Measurements from ENCODE around the gene MTHFS.
A peak's percentile ranks its signal among the peaks of the same experiment; 100 is the strongest.
"Not testable (repeated sequence)": the region's sequence is repeated elsewhere in the genome, so short reads cannot be mapped to it uniquely, and the experiment has no call there.

Gene MTHFS

DNA sequence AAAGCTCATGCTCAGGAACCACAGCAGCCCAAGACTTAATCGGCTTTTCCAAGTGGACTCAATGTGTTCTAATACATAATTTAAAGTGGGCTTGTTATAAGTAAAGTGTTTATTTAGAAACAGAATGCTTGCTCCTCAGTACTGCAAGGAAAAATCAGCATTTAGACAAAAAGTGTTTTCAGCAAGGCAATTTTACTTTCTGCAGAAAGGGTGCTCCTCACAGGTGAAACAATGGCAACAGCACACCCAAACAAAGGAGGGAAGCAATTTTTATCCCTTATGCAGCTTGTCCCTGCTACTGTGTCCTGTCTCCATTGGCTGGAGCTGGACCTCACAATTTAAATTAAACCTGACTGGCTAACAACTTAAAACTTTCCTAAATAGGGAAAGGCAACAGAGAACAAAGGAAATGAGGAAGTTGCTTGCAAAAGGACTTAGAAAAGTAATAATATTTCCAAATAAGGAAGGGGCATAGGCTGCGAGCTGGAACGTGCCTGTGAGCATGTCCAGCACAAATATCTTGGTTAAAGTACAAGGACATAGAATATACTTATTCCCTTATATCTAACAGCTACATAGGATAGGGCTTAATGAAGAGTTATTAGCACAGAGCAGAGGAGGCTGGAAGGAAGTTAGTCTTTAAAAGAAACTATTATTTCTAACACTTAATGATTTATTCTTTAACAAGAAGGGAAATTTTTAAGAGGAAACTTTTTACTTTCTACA lies 19.1 kb upstream of the MTHFS start:
- DNase-seq: peak in 1 of 6 experiments; percentile 5

DNA sequence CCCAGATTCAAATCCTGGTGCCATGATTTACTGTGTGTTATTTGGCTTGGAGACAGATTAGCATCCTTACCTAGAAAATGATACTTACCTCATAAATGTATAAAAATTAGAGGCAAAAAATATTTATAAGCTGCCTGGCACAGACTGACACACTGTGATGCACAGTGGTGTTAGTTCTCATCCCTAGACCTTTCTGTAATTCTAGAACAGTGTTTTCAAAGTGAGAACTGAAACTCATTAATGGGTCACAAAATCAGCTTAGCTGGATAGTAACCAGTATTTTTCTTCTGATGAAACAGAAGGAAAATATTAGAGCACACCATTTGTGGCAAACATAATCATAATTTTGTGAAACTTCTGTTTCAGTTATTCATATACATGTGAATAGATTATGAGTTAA lies 17.9 kb upstream of the MTHFS start:
- DNase-seq: no peak

DNA sequence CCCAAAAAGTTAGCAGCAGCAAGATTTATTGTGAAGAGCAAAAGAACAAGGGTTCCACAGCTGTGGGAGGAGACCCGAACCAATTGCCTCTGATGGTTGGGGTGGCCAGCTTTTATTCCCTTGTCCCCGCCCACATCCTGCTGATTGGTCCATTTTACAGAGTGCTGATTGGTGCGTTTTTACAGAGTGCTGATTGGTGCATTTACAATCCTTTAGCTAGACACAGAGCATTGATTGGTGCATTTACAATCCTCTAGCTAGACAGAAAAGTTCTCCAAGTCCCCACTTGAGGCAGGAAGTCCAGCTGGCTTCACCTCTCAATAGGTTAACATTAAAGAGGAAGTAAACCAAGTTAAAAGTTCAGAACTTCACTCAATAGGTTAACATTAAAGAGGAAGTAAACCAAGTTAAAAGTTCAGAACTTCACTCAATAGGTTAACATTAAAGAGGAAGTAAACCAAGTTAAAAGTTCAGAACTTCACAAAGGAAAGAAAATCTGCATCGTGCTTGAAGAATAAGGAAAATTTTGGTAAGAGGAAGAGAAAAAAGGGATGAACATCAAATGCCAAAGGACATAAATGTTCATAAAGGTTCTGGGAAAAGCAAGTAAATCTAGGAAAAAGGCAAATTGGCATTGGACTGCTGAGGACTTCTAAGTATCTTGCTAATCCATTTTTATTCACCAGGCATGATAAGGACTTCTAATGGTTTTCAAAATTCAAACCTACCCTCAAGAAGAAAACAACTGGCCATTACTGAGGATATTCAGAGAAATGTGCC lies 12.9 kb upstream of the MTHFS start:
- not testable (repeated sequence) for DNase-seq

DNA sequence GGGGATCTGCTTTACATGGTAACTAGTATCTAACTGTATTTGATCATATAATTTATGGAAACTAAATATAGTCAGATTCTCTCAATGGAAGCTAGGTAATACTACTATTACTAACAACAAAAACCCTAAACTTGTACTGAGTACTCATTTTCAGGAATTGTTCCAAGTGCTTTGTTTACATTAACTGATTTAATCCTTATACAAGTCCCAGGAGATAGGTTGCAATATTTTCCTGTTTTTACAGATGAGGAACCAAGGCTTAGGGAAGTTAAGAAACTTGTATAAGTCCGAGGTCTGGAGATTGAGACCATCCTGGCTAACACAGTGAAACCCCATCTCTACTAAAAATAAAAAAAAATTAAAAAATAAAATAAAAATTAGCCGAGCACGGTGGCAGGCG lies 7.5 kb upstream of the MTHFS start:
- no peak for DNase-seq

DNA sequence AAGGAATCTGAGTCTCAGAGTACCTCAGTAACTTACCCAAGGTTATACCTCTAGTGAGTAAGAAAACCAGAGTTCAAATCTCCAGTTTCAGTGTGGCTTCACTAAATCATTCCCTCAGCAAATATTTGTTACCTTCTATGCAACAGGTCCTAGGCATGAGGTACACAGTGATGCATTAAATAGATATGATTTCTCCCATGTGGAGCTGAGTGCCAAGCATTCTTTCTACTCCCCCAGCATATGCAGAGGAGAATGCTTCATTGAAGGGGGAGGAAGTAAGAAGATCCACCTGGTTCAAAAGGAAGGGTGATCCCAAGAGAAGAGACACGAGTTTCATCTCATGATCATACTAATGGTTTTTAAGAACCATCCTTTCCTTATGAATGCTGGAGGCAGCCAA lies 6.8 kb upstream of the MTHFS start:
- no peak for DNase-seq

DNA sequence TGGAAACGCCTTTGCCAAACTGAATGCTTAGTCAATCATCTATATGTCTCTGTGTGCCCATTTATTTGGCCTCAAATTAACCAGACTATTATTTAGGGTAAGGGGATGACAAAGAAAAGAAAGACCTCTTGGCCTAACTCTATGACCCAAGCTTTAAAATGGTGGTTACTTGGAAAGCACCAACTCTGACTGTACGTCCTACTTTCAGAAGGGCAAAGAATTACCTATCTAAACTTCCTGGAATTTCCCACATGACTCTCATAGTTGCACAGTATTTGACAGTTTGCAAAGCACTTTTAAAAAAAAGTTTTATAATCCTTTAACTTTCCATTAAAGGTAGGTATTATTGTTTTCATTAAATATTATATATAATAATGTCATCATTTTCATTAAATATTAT lies 6.3 kb upstream of the MTHFS start:
- DNase-seq: no peak

DNA sequence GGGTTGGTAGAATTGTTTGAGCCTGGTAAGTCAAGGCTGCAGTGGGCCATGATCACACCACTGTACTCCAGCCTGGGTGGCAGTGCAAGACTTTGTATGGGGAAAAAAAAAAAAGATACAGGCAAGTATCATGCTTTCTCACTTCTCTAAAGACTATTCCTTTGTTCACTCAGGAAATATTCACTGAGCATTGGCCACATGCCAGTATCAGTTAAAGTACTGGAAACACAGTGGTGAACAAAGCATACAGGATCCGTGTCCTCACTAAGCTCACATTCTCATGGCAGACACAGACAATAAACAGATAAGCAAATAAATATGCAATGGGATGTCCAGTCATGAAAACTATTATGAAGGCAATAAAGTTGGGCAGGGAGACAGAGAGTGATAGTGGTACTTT lies 5.1 kb upstream of the MTHFS start:
- no peak for DNase-seq

DNA sequence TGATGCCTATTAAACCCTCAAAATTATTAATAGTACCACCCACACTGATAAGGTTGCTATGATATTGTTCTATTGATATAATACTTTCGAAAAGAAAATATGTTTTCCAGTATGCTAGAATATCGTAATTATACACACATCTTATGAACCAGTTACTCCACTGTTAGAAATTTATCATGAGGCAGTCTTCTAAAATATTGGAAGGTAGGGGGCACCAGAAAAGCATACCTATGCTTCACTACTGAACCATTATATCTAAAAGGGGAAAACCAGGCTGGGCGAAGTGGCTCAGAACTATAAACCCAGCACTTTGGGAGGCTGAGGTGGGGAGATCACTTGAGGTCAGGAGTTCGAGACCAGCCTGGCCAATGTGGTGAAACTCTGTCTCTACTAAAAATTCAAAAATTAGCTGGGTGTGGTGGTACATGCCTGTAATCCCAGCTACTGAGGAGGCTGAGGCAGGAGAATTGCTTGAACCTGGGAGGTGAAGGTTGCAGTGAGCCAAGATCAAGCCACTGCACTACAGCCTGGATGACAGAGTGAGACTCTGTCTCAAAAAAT lies 4.1 kb upstream of the MTHFS start:
- not testable (repeated sequence) for DNase-seq

DNA sequence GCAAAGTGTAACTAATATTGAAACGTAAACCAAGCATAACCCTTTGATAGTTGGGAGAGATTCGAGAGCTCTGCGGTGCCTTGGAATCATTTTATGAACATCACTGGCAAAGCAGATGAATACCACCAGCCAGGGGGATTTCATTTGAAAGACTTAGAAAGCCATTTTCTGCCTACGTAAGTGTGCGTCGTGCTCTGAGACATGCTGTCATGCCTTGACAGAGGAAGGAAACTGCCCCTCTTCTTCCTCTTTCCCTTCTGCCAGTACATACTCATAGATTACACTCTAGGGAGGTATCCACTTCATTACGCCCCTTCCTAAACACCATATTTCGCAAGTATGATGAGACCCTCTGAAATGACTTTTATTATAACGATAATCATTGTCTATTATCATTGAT lies 3.3 kb upstream of the MTHFS start:
- DNase-seq: no peak

DNA sequence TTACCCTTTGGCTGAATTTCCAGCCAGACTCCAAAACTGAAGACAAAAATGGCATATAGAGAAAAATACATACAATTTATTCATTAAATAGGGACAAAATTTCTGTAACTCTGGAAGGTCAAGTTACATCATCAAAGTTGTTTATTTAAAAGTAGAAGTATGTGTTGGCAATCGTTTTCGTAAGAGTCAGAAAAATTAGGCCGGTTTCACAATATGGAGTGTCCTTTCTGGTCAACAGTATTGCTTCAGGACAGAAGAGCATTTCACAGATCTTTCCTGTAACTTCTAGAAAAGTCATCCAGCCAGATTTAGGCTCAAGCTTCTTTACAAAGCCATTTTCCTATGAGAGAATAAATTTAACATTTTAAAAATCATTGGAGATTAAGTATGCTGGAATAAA lies 2.0 kb upstream of the MTHFS start:
- DNase-seq: not testable (repeated sequence)

DNA sequence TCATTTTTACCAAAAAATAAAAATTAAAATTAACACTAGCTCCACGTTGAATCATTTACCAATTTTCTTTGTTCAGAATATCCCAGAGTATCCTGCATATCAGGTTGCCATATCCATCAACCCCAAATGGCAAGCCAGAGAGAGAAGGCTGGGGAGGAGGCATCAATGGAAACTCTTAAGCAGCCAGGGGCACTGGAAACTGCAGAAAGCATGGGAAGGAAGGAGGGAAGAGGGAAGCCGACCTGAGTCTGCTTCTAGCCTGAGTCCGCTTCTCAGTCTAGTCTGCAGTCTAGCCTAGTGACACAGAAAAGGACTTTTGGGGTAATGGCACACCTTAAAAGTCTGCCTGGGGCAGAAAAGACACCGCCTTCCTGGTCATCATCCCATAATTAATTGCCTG lies 1.6 kb upstream of the MTHFS start:
- no peak for DNase-seq

DNA sequence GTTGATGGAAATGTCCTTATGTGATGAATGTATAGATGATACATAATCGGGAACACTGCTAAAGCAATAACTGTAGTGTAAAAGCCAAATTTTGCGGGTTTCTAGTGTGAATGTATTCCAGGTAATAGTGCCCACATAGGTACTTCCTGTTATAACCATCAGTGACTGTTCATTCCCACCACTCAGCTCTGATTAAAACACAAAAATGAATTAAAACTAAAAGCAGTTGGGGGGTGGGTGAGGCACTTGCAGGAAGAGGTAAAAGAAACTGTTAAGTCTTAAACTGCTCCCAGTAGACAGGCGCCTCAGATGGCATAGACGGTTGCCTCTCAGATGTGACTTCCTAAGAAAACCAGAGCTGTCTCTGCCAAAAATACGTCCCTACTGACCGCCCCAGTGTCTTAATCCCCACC lies 893 bp upstream of the MTHFS start:
- no peak for DNase-seq

DNA sequence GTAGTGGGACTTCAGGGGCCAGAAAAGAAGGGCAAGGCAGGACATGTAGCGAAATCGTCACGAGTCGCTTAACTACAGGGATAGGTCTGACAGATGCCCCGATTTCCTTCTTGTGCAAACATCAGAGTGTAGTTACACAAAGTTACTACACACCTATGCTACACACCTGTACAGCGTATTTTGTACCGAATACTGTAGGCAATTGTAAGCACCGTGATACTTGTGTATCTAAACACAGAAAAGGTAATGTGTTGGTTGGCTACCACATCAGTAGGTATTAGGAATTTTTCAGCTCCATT lies 515 bp upstream of the MTHFS start:
- no peak for DNase-seq

DNA sequence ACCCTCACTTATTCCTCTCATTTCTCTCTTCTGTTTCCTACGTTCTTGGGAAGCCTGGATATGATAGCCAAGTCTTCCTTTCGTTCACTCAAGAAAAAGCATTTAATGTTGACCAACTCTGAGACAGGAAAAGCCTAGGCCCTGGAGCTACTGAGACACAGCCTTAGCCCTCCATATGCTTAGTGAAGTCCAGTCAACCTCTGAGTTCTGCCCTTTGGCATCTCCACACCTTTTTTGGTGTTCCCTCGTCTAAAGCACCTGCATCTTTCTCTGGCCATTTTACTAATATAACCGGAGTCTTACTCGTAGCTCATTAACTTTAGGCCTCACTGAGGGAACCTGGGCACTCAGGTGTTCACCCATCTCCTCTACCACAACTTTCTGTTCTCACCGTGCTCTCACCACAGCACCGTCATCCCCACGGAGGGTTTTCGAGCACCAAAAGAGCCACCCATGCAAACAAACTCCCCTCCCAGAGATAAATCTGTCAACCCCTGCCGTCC lies 632 bp downstream of the MTHFS start:
- peak in 2 of 6 experiments; percentile 61 to 69 for DNase-seq

DNA sequence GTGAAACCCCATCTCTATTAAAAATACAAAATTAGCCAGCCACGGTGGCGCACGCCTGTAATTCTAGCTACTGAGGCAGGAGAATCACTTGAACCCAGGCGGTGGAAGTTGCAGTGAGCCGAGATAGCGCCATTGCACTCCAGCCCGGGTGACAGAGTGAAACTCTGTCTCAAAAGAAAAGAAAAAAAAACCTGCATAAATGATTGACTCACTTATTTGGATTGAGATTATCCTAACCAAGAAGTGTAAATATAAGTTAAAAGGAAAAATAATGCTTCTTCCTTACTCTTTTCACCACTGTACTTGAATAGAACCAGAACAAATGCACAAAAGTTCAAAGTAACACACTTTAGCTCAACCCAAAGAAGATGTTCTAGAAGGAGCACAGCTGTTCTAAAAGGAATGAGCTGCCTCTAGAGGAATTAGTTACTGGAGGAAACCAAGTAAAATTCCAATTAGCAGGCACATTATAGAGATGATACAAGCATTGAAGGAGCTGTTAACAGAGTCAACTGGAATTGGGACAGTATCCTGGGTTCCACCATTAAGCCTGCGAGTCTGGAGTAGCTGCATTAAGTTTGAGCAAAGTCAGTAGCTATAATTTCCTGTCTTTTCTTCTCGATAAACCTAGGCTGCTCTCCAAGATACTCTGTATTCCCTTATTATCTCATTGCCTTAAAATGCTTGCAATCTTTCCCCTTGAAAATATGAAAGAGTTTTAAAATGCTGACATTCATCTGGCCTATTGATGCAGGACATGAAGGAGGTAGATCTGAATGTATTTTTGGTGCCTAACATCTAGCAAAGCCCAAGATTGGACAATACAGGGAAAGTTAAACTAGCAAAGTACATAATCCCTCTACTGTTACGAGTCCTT lies 9.5 kb downstream of the MTHFS start:
- no peak for DNase-seq

DNA sequence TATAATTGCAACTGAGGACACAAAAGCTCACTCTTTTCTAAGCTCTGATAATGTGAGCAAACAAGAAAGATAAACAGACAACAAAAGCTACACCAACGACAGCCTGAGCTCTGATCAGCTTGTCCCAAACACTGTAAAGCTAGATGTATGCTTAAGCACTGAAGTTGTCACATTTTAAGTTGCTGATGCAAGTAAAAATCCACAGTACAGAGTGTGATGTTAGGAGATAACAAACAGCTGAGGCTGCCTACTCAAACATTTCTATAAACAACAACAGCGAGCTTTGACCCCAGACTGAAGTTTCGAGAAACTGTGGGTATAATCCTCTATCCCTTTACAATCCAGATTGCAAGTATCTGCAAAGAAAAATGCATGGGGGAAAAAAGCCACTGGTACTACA lies 10.7 kb downstream of the MTHFS start:
- no peak for DNase-seq

DNA sequence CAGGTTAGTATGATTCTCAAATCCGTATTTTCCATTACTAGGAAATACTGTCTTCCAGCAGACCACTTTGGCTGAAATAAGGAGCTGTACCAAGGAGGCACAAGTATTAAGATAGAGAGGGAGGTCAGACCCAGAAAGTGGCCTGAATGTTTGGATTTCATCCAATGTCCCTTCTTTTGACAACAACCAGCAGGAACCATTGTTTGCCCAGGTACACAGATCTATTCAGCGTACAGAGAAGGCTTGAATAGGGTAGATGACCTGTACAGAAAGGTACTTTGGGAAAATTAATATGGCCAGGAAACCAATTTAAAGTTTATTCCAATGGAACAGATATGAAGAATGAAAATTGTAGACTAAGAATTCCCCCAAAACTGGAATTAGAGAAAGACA lies 12.6 kb downstream of the MTHFS start:
- DNase-seq: no peak

DNA sequence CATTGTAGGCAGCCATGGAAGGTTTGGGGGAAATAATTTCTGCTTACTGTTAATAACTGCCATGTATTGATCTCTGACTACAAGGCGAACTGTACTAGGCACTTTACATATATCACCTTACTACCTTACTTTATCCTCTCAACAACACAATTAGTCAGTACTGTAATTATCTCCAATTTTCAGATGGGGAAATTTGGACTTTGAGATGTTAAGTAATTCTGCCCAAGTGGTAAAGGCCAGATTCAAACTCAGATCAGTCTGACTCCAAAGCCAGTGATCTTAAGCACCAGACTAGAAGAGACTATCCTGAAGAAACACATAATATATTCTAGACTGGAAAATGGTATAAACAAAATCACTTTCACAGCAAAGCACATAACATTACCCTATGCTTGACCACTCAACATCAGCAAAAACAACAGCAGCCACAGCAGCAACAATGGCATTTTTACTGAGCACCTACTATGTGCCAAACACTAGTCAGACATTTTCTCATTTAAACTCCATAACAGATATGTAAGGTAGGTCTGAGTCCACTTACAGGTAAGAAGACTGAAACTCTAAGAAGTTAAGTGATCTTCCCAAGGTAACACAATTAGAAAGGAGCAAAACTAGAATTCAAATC lies 13.1 kb downstream of the MTHFS start:
- DNase-seq: no peak

DNA sequence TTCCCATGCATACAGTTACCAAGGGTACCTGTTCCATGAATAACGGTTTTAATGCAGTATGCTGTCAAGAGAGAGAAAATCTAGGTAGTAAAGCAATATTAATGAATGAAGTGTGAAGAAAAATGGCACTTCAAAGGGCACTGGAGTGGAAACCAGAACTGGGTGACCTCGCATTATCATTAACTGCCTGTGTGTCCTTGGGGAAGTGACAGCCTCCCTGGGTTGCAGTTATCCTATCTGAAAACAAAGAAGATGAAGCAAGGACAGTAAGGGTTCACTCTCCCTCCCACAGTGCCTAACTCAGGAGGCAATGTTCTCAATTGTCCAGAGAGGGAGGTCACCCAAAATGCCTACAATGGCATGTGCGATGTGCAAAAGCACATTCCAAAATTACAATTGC lies 15.1 kb downstream of the MTHFS start:
- no peak for DNase-seq

DNA sequence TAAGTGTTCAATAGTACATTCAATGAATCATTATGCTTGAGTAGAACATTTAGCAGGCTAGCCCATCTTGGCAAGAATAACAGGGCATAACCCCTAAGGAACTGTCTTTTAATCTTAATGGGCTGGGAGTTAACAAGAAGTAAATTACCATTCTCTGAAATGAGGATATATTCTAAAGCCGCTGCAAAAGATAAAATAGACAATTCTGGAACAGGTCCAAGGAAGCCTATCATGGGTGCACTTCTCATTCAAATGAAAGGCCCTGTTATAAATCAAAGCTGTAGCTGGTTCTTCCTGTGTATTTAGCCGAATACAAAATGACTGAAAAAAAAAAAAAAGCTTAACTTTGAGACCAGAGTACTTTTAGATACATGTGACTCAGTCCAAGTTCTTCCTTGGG lies 15.6 kb downstream of the MTHFS start:
- no peak for DNase-seq

DNA sequence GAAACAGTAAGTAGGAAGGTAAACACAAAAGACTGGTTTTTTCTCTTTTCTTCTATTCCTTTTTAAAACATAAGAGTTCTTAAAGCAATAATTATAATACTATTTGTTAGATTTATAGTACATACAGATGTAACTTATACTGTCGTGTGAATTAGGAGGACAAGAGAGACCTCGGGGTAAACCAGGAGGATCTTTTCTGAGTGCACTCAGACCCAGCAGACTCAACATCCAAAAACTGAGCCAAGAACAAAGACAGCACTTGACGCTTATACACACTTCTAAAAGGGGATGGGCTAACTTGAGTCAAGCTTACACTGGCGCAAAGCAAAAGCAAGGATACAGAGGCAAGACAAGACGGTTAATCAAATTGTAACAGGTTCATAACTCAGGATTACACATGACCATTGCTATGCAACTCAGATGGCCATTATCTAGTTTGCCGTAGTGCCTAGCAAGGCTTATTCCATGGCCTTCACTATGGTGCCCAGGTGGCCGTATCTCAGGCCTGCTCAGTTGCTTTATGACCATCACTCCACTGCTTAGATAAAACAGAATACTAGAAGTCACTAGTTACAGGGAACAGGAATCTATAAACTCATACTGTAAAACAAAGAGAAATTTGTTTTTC lies 18.6 kb downstream of the MTHFS start:
- DNase-seq: no peak

DNA sequence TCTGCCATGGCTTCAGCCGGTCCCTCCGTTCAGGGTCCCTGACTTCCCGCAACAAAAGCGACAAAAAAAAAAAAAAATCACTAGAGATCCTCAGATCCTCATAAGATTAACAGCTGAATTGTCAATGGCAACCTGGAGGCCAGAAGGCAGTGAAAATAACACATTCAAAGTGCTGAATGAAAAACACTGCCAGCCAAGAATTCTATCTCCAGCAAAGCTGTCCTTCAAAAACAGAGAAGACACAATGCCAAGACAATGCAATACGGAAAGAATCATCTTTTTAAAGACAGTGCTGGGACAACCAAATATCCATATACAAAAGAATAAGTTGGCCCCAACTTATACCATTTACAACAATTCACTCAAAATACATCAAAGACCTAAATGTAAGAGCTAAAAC lies 21.6 kb downstream of the MTHFS start:
- DNase-seq: no peak

All from stimulated activated naive CD4-positive, alpha-beta T cell (primary cell).